Naive B cell (primary cell): ENCODE data around the gene POLE2. TPM values are rescaled to one million over a fixed set of nuclear protein-coding genes. Genes with fewer than 3 reads are reported as not detected.
"Not testable (repeated sequence)": the region's sequence is repeated elsewhere in the genome, so short reads cannot be mapped to it uniquely, and the experiment has no call there.

Experiments
- ATAC-seq, 2 donors: fragments of 150-1000 bp; cut with Tn5 transposase; 2 replicates each; pipeline ENCODE4 v1.10.0; 2021; ENCODE audit warnings: low read depth in 2 of 2, mild to moderate bottlenecking in 2 of 2, moderate library complexity in 2 of 2
- DNase-seq: peaks from one replicate; pipeline ENCODE4 v3.0.0; 2022
- H3K27ac Mint-ChIP-seq, 6 donors: one replicate each; pipeline ENCODE4 v1.8.0; 2020 to 2022; ENCODE audit warnings: mild to moderate bottlenecking in 6 of 6, mixed read lengths in 6 of 6, moderate library complexity in 5 of 6, inconsistent platforms in 2 of 6
- H3K27me3 Mint-ChIP-seq, 3 donors: one replicate each; pipeline ENCODE4 v1.8.0; 2021 to 2022; ENCODE audit warnings: mixed read lengths in 3 of 3, mild to moderate bottlenecking in 1 of 3
- H3K36me3 Mint-ChIP-seq, 2 donors: one replicate each; pipeline ENCODE4 v1.8.0; 2020 to 2022; ENCODE audit warnings: mixed read lengths in 2 of 2, inconsistent platforms in 1 of 2, mild to moderate bottlenecking in 1 of 2
- H3K4me1 Mint-ChIP-seq, 3 donors: one replicate each; pipeline ENCODE4 v1.8.0; 2020 to 2022; ENCODE audit warnings: mixed read lengths in 3 of 3, inconsistent platforms in 1 of 3, mild to moderate bottlenecking in 1 of 3, moderate library complexity in 1 of 3
- H3K4me3 Mint-ChIP-seq, 8 donors: one replicate each; pipeline ENCODE4 v1.8.0; 2020 to 2022; ENCODE audit warnings: mild to moderate bottlenecking in 8 of 8, mixed read lengths in 8 of 8, moderate library complexity in 8 of 8, inconsistent platforms in 2 of 8
- H3K9me3 Mint-ChIP-seq, 7 donors: one replicate each; pipeline ENCODE4 v1.8.0; 2020 to 2022; ENCODE audit warnings: mixed read lengths in 7 of 7, mild to moderate bottlenecking in 5 of 7, inconsistent platforms in 2 of 7, moderate library complexity in 1 of 7
- polyA plus RNA-seq, 6 donors: library from polyadenylated mRNA; unstranded; fragments of 300-500 nt; fragmentation: Illumina TruSeq; gene quantifications; one replicate each; pipeline ENCODE4 v1.2.3, GENCODE V29; 2021; ENCODE audit warnings: low read depth in 6 of 6

The POLE2 gene
- polyA plus RNA-seq, 6 donors from 2014 or later: 0.34 to 4.7 (median 1.2) TPM

DNA sequence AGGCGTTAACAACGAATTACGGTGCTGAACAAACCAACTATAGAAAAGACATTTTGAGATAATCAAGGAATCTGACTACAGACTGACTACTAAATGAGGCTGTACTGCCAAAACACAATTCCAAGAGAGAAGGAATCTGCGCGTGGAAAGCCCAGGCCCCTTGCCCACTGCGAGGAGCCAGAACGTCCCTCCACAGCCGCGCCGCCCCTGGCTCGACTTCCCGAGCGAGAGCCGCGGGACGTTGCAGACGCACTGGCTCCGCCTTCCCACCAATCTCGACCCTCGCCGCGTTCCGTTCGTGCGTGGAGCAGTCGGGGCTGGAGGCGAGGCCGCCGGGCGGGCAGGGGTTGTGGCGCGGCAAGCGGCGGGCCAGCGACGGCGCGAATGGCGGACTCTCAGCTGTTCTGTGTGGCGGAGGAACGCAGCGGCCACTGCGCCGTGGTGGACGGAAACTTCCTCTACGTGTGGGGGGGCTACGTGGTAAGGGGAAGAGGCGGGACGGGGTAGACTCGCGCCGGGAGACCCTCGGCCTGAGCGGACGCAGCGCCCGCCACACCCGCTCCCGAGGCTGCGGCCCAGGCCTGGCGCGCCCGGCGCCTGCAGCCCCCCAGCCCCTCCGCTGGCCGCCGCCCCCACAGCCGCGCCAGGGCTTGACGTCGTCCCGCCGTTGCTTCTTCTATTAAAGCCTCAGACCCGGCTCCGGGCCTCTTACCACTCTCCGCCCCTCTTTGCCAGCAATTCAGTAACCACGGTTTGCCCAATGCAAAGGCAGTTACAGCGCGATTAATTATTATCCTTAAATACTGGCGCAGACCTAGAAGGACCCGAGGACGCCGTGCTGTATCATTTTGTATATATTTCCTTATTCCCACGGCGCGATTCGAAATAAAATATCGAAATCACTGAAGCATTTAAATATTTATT, 5.1 kb upstream of the POLE2 start, which contains the start of gene KLHDC1:
Gene KLHDC1 (plus strand): TSS at position 310 of the 924 bp plus-strand sequence. CDS start 75 bp downstream, at position 385.
- no peaks in the 10 kb centered on the region for H3K9me3 Mint-ChIP-seq
- no peaks in the 10 kb centered on the region for H3K36me3 Mint-ChIP-seq
- peaks cover 16 to 36% (median 30%) of the 10 kb centered on the region in 3 donors for H3K4me1 Mint-ChIP-seq
- peak; percentile 80 for DNase-seq
- H3K27me3 Mint-ChIP-seq: no peaks in the 10 kb centered on the region
- ATAC-seq: peak; percentile 75 to 80
- H3K27ac Mint-ChIP-seq: peak within 1 kb of the TSS; percentile 83 to 96 (median 92)
- H3K4me3 Mint-ChIP-seq: peak within 1 kb of the TSS; percentile 76 to 96 (median 94)

DNA sequence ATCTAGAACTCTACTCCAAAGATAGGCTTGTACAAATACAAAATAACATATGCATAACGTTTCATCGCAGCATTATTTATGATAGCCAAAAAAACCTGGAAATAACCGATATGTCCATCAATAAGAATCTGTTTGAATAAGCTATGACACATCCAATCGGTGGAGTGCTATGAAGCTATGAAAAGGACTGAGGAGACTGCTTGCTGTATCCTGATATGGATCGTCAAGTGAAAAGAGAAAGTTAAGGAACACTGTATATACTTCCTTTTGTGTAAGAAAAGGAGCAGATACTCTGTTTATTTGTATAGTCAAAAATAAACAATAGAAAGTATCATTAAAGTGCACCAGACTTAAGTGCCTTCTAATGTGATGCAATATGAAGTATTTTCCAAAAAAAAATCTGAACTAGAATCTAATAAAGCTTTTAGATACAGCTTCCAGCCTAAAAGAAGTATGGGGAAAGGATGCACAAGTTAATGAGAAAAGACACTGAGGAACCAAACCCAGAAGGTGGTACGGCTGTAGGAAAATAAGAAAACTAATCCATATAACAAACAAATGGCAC, 4.3 kb upstream of the POLE2 start:
- H3K4me1 Mint-ChIP-seq: peaks cover 18 to 41% (median 37%) of the 10 kb centered on the region in 3 donors
- H3K4me3 Mint-ChIP-seq: peak overlapping the region; percentile 76 to 96 (median 92)
- H3K36me3 Mint-ChIP-seq: no peaks in the 10 kb centered on the region
- no peaks in the 10 kb centered on the region for H3K27me3 Mint-ChIP-seq
- no peaks in the 10 kb centered on the region for H3K9me3 Mint-ChIP-seq
- ATAC-seq (no peak), DNase-seq (no peak)
- H3K27ac Mint-ChIP-seq: peak overlapping the region; percentile 30 to 93 (median 88)

DNA sequence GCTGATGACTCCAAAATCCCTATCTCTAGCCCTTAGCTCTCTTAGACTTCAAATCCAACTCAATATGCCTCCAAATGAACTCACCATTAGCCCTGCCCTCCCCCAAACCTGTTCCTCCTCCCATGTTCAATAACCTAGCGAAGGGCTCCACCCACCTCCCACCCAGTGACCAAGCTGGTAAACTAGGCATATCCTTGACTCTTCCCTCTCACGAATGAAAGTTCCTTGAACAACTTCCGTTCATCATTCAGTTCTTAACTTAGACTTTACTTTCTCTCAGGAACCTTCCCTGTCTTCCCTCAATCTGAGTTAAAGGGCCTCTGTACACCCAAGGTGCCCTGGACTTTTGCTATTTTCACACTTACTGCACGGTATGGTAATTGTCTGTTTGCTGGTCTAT, 3.0 kb upstream of the POLE2 start:
- Mint-ChIP-seq H3K27me3 (no peaks in the 10 kb centered on the region), H3K4me3 (peak overlapping the region in 2 of 8 donors; percentile 73 to 93), H3K9me3 (no peaks in the 10 kb centered on the region), H3K27ac (peak overlapping the region in 3 of 6 donors; percentile 26 to 85 (median 83)), H3K36me3 (no peaks in the 10 kb centered on the region), H3K4me1 (peaks cover 21 to 43% (median 33%) of the 10 kb centered on the region in 3 donors)
- DNase-seq (no peak), ATAC-seq (no peak)

DNA sequence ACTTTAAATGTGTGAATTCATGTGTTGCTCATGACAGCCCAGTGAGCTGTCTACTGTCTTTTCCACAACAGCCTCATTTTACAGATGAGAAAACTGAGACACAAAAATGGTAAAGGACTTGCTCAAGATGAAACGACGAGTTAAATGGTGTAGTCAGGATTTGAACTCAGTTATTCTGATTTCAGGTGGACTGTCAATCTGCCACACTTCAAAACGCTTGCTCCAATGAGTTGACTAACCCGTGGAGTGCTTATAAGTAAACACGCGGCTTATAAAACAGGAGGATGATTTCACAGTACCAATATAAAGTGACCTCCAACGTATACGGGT, 652 bp upstream of the POLE2 start:
- no peaks in the 10 kb centered on the region for H3K36me3 Mint-ChIP-seq
- ATAC-seq (no peak), DNase-seq (no peak)
- H3K9me3 Mint-ChIP-seq: no peaks in the 10 kb centered on the region
- H3K4me1 Mint-ChIP-seq: peaks cover 21 to 33% (median 27%) of the 10 kb centered on the region in 3 donors
- peak overlapping the region; percentile 85 to 94 (median 88) for H3K4me3 Mint-ChIP-seq
- H3K27me3 Mint-ChIP-seq: no peaks in the 10 kb centered on the region
- H3K27ac Mint-ChIP-seq: peak overlapping the region in 1 of 6 donors; percentile 86

DNA sequence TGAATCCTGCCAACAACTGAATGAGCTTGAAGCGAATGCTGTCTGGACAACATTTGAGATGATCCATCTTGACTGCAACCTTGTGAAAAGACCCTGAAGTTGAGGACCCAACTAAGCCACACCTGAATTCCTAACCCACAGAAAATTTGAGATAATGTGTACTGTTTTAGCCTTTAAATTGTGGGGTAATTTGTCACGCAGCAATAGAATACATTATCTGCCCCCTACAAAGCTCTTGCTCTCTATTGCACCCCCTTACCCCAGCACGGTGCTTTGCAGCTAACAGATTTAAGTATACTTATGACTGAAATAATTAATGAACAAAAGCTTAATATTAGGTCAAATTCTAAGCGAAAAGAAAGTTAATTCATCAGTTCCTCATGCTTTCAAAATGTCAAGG, 1.6 kb downstream of the POLE2 start:
- no peaks in the 10 kb centered on the region for H3K36me3 Mint-ChIP-seq
- ATAC-seq (no peak), DNase-seq (no peak)
- H3K9me3 Mint-ChIP-seq: no peaks in the 10 kb centered on the region
- peak overlapping the region in 1 of 6 donors; percentile 93 for H3K27ac Mint-ChIP-seq
- peaks cover 12 to 19% (median 13%) of the 10 kb centered on the region in 3 donors for H3K4me1 Mint-ChIP-seq
- peak overlapping the region in 6 of 8 donors; percentile 33 to 86 (median 81) for H3K4me3 Mint-ChIP-seq
- no peaks in the 10 kb centered on the region for H3K27me3 Mint-ChIP-seq

DNA sequence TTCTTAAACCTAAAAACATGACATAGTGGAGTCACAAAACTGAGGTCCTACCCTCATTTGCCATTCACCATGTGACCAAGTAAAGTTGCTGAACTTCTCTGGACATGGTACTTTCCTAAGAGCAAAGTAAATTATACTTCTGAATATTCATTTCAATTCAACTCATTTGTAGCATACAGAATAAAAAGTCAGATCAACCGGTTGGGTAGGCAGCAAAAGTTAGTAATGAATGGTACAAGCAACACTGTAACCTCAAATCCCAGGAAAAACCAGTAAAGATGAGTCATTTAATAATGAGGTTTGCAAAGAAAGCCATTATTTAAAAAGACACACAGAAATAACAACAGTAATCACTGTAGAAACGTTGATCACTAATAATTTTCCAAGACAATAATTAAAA, 8.7 kb downstream of the POLE2 start:
- Mint-ChIP-seq H3K4me3 (no peak overlapping the region), H3K4me1 (no peaks in the 10 kb centered on the region), H3K27ac (no peak overlapping the region), H3K9me3 (no peaks in the 10 kb centered on the region), H3K36me3 (no peaks in the 10 kb centered on the region), H3K27me3 (no peaks in the 10 kb centered on the region)
- no peak for DNase-seq
- no peak for ATAC-seq

DNA sequence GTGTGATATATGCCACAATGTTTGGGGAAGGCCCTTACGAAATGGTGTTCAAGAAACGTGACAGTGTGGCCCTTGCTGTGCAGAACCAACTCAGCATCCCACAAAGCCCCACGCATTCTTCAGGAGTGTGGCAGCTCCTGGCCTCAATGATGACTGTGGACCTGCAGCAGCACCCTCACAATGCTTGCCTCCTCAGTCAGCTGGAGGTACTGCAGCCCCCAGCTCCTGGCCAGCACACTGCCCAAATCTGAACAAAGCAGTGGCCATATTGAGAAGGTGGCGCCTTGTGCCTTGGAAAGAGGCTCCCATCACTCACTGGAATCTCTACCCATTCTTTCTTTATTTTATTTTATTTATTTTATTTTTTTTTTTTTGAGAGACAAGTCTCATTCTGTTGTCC, 10.4 kb downstream of the POLE2 start:
- Mint-ChIP-seq H3K4me3 (no peak overlapping the region), H3K27ac (no peak overlapping the region), H3K9me3 (peaks cover 0 to 3% (median 0%) of the 10 kb centered on the region in 7 donors), H3K27me3 (no peaks in the 10 kb centered on the region), H3K36me3 (peaks cover 0 to 5% of the 10 kb centered on the region in 2 donors), H3K4me1 (no peaks in the 10 kb centered on the region)
- ATAC-seq (peak; percentile 50 to 52), DNase-seq (no peak)

DNA sequence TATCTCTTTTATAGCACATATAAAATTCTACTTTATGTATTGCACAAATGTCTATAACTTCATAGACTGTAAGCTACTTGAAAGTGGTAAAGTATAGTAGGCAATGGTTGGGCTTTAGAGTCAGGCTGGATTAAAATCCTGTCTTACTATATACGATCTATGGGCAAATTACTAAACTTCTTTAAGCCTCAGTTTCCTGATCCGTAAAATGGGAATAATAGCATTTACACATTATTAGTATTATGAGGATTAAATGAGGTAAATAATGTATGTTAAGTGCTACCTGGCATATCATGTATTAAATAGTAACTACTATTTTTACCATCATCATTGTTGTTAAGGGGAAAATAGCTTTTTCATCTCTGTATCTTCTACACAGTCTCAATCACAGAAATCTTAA, 14.4 kb downstream of the POLE2 start:
- ATAC-seq (no peak), DNase-seq (no peak)
- Mint-ChIP-seq H3K4me3 (no peak overlapping the region), H3K4me1 (no peaks in the 10 kb centered on the region), H3K36me3 (peaks cover 0 to 5% of the 10 kb centered on the region in 2 donors), H3K27me3 (no peaks in the 10 kb centered on the region), H3K27ac (no peak overlapping the region), H3K9me3 (peaks cover 0 to 5% (median 0%) of the 10 kb centered on the region in 7 donors)

DNA sequence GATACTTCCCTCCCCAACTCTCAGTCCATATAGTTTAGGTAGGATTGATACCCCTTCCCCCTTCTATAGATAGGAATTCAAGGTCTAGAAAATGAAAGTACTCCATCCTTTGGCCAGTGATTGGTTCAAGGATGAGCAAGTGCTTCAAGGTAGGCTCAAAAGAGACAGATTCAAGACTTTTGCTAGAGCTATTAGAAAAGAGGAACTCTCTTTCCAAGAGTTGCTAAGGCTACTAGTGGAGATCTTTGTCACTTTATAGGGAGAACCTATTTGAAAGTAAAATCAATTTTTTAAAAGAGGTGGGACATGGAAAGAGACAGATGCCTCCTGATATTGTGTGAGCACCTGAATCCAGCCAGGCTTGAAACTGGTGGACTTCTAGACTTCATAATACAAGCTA, 17.5 kb downstream of the POLE2 start:
- no peaks in the 10 kb centered on the region for H3K27me3 Mint-ChIP-seq
- H3K36me3 Mint-ChIP-seq: peaks cover 0 to 5% of the 10 kb centered on the region in 2 donors
- H3K4me1 Mint-ChIP-seq: no peaks in the 10 kb centered on the region
- H3K9me3 Mint-ChIP-seq: peaks cover 0 to 5% (median 0%) of the 10 kb centered on the region in 7 donors
- DNase-seq: no peak
- ATAC-seq: no peak
- H3K4me3 Mint-ChIP-seq: no peak overlapping the region
- no peak overlapping the region for H3K27ac Mint-ChIP-seq

DNA sequence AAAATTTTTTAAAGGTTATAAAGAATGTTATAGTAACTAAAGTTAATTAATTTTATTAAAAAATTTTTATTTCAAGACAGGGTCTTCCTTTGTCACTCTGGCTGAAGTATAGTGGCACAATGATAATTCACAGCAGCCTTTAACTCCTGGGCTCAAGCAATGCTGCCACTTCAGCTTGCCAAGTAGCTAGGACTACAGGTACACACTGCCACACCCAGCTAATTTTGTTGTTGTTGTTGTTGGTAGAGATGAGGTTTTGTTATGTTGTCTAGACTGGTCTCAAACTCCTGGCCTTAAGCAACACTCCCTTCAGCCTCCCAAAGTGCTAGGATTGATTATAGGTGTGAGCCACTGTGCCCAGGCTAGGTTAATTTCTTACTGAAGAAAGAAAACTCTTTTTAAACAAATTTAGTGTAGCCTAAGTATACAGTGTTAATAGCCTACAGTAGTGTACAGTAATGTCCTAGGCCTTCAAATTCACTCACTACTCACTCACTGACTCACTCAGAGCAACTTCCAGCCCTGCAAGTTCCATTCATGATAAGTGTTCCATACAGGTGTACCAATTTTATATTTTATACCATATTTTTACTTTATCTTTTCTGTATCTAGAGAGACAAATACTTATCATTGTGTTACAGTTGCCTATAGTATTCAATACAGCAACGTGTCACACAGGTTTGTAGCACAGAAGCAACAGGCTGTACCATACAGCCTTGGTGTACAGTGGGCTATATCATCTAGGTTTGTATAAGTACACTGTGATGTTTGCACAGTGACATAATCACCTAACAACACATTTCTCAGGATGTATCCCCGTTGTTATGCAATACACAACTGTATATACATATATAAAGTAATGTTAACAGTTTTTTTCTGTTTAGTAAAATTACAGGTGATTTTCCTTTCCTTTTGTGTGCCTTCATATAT, 28.2 kb downstream of the POLE2 start:
- no peak for DNase-seq
- Mint-ChIP-seq H3K27ac (peak overlapping the region in 2 of 6 donors; percentile 34 to 62), H3K4me1 (no peaks in the 10 kb centered on the region), H3K27me3 (no peaks in the 10 kb centered on the region), H3K9me3 (no peaks in the 10 kb centered on the region), H3K4me3 (no peak overlapping the region), H3K36me3 (no peaks in the 10 kb centered on the region)
- ATAC-seq: no peak

DNA sequence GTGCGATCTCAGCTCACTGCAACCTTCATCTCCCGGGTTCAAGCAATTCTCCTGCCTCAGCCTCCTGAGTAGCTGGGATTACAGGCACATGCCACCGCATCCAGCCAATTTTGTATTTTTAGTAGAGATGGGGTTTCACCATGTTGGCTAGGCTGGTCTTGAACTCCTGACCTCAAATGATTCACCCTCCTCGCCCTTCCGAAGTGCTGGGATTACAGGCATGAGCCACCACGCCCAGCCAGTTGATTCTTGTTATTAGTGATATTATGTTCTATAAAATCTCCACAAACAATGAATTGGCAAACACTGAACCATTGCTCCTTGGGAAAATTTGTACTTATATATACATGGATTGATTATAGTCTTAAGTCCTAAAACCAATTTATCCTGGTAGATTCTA, 30.5 kb downstream of the POLE2 start:
- H3K4me1 Mint-ChIP-seq, H3K4me3 Mint-ChIP-seq, ATAC-seq, DNase-seq, H3K36me3 Mint-ChIP-seq, H3K9me3 Mint-ChIP-seq, H3K27me3 Mint-ChIP-seq: not testable (repeated sequence)
- peak overlapping the region in 1 of 6 donors; percentile 20 for H3K27ac Mint-ChIP-seq

DNA sequence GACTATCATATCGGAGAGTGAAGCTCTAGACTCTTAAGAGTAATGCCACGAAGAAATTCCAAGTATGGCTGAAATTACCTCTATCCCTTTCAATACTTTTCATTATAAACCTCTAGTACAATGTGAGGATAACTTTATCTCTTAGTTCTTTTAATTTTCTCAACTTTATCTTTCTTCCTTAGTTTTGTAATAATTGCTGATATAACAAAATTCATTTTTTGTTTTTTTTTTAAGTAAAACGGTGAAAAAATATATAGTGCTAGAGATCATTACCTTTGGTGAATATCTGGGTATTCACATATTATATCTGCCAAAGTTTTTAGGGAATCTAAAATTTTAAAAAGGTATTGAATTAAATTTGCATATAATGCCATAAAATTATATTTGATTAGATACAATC, 33.5 kb downstream of the POLE2 start:
- ATAC-seq (no peak), DNase-seq (no peak)
- Mint-ChIP-seq H3K36me3 (no peaks in the 10 kb centered on the region), H3K4me1 (peaks cover 4 to 8% (median 7%) of the 10 kb centered on the region in 3 donors), H3K27me3 (no peaks in the 10 kb centered on the region), H3K9me3 (no peaks in the 10 kb centered on the region), H3K27ac (no peak overlapping the region), H3K4me3 (no peak overlapping the region)

DNA sequence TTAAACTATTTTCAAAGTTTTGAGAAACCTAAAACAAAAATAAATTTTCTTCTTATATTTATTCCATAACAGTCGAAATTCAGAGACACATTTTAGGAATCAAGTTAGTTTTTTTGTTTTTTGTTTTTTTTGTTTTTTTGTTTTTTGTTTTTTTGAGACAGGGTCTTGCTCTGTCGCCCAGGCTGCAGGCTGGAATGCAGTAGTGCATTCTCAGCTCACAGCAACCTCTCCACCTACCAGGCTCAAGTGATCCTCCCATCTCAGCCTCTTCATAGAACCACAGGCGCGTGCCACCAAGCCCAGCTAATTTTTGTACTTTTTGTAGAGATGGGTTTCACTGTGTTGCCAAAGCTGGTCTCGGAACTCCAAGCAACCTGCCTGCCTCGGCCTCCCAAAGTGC, 34.5 kb downstream of the POLE2 start:
- ATAC-seq (no peak), DNase-seq (no peak)
- Mint-ChIP-seq H3K4me3 (no peak overlapping the region), H3K27ac (no peak overlapping the region), H3K27me3 (no peaks in the 10 kb centered on the region), H3K4me1 (peaks cover 4 to 8% (median 7%) of the 10 kb centered on the region in 3 donors), H3K9me3 (no peaks in the 10 kb centered on the region), H3K36me3 (no peaks in the 10 kb centered on the region)
